Heart left ventricle (tissue), 16 donors: Measurements from ENCODE around the gene C5AR1. TPM values are rescaled to one million over a fixed set of nuclear protein-coding genes. Genes with fewer than 3 reads are reported as not detected.

Experiments
- ATAC-seq, 4 donors: fragments of 200-7000 bp; cut with Tn5 transposase; one replicate each; pipeline ENCODE4 v1.9.1; 2020 to 2022; ENCODE audit warnings: moderate library complexity in 4 of 4, mild to moderate bottlenecking in 3 of 4, moderate number of reproducible peaks in 1 of 4
- DNase-seq, 5 donors: peaks; one replicate each; pipeline ENCODE4 v3.0.0-alpha.2; 2020
- H3K27ac ChIP-seq, 12 donors: fragments of 200-600 bp; sonication (generic) in 4 of 12; one replicate each; pipeline versions ENCODE4 v1.5.0 to v1.8.0; 2016 to 2022; ENCODE audit warnings: mild to moderate bottlenecking in 2 of 12
- H3K27me3 ChIP-seq, 9 donors: fragments of 200-600 bp; sonication (generic) in 2 of 9; one replicate each; pipeline versions ENCODE4 v1.5.1 to v1.8.0; 2016 to 2022; ENCODE audit warnings: mild to moderate bottlenecking in 3 of 9
- H3K36me3 ChIP-seq, 9 donors: fragments of 200-600 bp; sonication (generic) in 2 of 9; one replicate each; pipeline versions ENCODE4 v1.5.0 to v1.8.0; 2018 to 2022; ENCODE audit warnings: mild to moderate bottlenecking in 2 of 9
- H3K4me1 ChIP-seq, 12 donors: fragments of 200-600 bp; sonication (generic) in 4 of 12; one replicate each; pipeline versions ENCODE4 v1.5.0 to v1.8.0; 2016 to 2022; ENCODE audit warnings: mild to moderate bottlenecking in 3 of 12
- H3K4me3 ChIP-seq, 12 donors: fragments of 200-600 bp; sonication (generic) in 4 of 12; one replicate each; pipeline versions ENCODE4 v1.5.0 to v1.8.0; 2017 to 2022; ENCODE audit warnings: mild to moderate bottlenecking in 9 of 12, moderate library complexity in 4 of 12
- H3K9me3 ChIP-seq, 12 donors: fragments of 200-600 bp; sonication (generic) in 4 of 12; one replicate each; pipeline versions ENCODE4 v1.5.0 to v1.8.0; 2016 to 2022; ENCODE audit warnings: mild to moderate bottlenecking in 1 of 12
- CTCF ChIP-seq, 12 donors: fragments of 200-600 bp; sonication (generic) in 4 of 12; IDR thresholded peaks; one replicate each; pipeline versions ENCODE4 v1.5.0 to v1.8.0; 2018 to 2022; ENCODE audit warnings: antibody characterized with exemption in 12 of 12, mild to moderate bottlenecking in 5 of 12
- POLR2A ChIP-seq, 2 donors: fragments of 450-650 bp; IDR thresholded peaks; one replicate each; pipeline ENCODE4 v1.6.1; 2017; ENCODE audit warnings: antibody characterized with exemption in 2 of 2, mild to moderate bottlenecking in 2 of 2, moderate library complexity in 2 of 2
- WGBS, 4 donors: extraction: QIAGEN DNeasy Blood & Tissue Kit in 2 of 4; methylation state at CpG; one replicate each; pipeline versions ENCODE4 v1.1.5 to v1.1.7; 2013 to 2018; 5-methylcytosine and 5-hydroxymethylcytosine counted together
- intact Hi-C, 10 donors: fragments of 100-400 bp; cut with DNase I; formaldehyde crosslinking; loops; one replicate each; pipeline versions ENCODE4 v1.11.1 to v1.14.2; 2022
- polyA plus RNA-seq, 2 donors: library from polyadenylated mRNA; stranded (reverse); fragments of 200-250 nt; gene quantifications; one replicate each; pipeline ENCODE4 v1.2.3, GENCODE V29; 2013
- total RNA-seq, 9 donors: library from RNA; depleted of rRNA in 2 of 9; stranded (reverse); fragments of >200 nt in 2 of 9; fragmentation: NEBNext Ultra II Directional in 3 of 9; extraction: Animal tissue kit (Norgen Biotek cat#: 25700) in 3 of 9; gene quantifications; one replicate each; pipeline versions ENCODE4 v1.1.0 to v1.2.4, GENCODE V29; 2016 to 2023
- donor health status: ischemic (EF 13 %, LVEDD 7.1; RV severe dilation, severe dysfunction).
- donor health status: healthy with polysubstance abuse.
- donor health status: DM: no; HTN: yes; CAD: no.
- donor health status: DM: no; HTN: no; CAD: no.
- donor health status: ischemic (EF 25% LVEDD 6.9; RV normal size, moderate dysfunction).
- donor health status: ischemic (EF 25% LVEDD 5.7; RV mildly dilated, moderate dysfunction).
- donor health status: healthy.
- donor health status: DM: yes; HTN: yes; CAD: no.
- donor health status: ischemic (EF 35%, LVEDD 5.7; RV mildly dilated, moderate dysfunction).
- donor health status: nonischemic (EF 11% LVEDD 7.7; RV severe dilation, severe dysfunction).
- donor health status: DM: yes; HTN: yes; CAD: no.
- donor health status: PGD.
- donor health status: ischemic (EF 29% LVEDD 5.4; RV normal size, mild dysfunction).
- donor health status: nonischemic (EF 23%, LVEDD 6.1; RV moderate dilation, normal function).

The C5AR1 gene
- total and polyA plus RNA-seq, 11 donors = 0.80 to 37.9 (median 5.6) TPM

- H3K4me3 ChIP-seq = no peak overlapping the region
- intact Hi-C loops = loop anchor here in 2 of 10 donors (5.0 to 10.0 kb wide), 2 partner anchors 88 to 401 kb away; no protein-coding TSS in a partner anchor
- 76 to 86% (median 80%) methylated on average over 6 of the region's 6 CpGs for WGBS, 4 donors
These were observed 5.7 kb upstream of the C5AR1 start for GRCh38 chr19:47303966-47304365.

GRCh38 chr19:47305309-47305751, 4.3 kb upstream of the C5AR1 start:
- H3K27ac ChIP-seq = no peak overlapping the region
- 6 to 10% (median 7%) methylated on average over 14 of the region's 14 CpGs for WGBS, 4 donors
- peaks cover 0 to 8% (median 0%) of the 10 kb centered on the region in 12 donors for H3K4me1 ChIP-seq
- peak; percentile 34 to 85 (median 64) for DNase-seq
- peak in 2 of 4 donors; percentile 34 to 73 for ATAC-seq
- H3K9me3 ChIP-seq = no peaks in the 10 kb centered on the region
- TF ChIP-seq CTCF (IDR thresholded peaks at IDR 0.05) (peak; percentile 87 to 95 (median 90)), POLR2A (IDR thresholded peaks at IDR 0.05) (no peak)
- intact Hi-C loops = loop anchor here in 1 of 10 donors (10.0 kb wide), 1 partner anchor 399 kb away; no protein-coding TSS in a partner anchor
- no peak overlapping the region for H3K4me3 ChIP-seq
- H3K36me3 ChIP-seq = no peaks in the 10 kb centered on the region
- H3K27me3 ChIP-seq = no peaks in the 10 kb centered on the region

More at GRCh38 chr19:47303966-47304365, 5.7 kb upstream of the C5AR1 start:
- no peak overlapping the region for H3K27ac ChIP-seq
- ATAC-seq (no peak), DNase-seq (no peak)
- H3K4me1 ChIP-seq = peaks cover 0 to 8% (median 0%) of the 10 kb centered on the region in 12 donors
- H3K36me3 ChIP-seq = no peaks in the 10 kb centered on the region
- H3K9me3 ChIP-seq = no peaks in the 10 kb centered on the region
- no peaks in the 10 kb centered on the region for H3K27me3 ChIP-seq
- no peak for TF ChIP-seq CTCF (IDR thresholded peaks at IDR 0.05)
- TF ChIP-seq POLR2A (IDR thresholded peaks at IDR 0.05) = no peak

- WGBS, 4 donors = 72 to 93% (median 92%) methylated on average over 3 of the region's 3 CpGs
- Histone ChIP-seq H3K4me3 (no peak overlapping the region), H3K27me3 (peaks cover 0 to under 1% (median 0%) of the 10 kb centered on the region in 9 donors), H3K27ac (no peak overlapping the region), H3K9me3 (no peaks in the 10 kb centered on the region), H3K4me1 (peaks cover 0 to 8% (median 0%) of the 10 kb centered on the region in 12 donors), H3K36me3 (no peaks in the 10 kb centered on the region)
- DNase-seq (no peak), ATAC-seq (no peak)
- TF ChIP-seq CTCF (IDR thresholded peaks at IDR 0.05) = no peak
- no peak for TF ChIP-seq POLR2A (IDR thresholded peaks at IDR 0.05)
- intact Hi-C loops = loop anchor here in 1 of 10 donors (10.0 kb wide), 1 partner anchor 398 kb away; no protein-coding TSS in a partner anchor
These were observed 3.4 kb upstream of the C5AR1 start for GRCh38 chr19:47306303-47306702.

GRCh38 chr19:47309038-47309437, 623 bp upstream of the C5AR1 start:
- H3K27me3 ChIP-seq = peaks cover 0 to 4% (median 0%) of the 10 kb centered on the region in 9 donors
- TF ChIP-seq CTCF (IDR thresholded peaks at IDR 0.05) (no peak), POLR2A (IDR thresholded peaks at IDR 0.05) (no peak)
- DNase-seq (no peak), ATAC-seq (no peak)
- no peaks in the 10 kb centered on the region for H3K9me3 ChIP-seq
- H3K4me3 ChIP-seq = peak overlapping the region in 1 of 12 donors; percentile 64
- H3K36me3 ChIP-seq = peaks cover 0 to 6% (median 0%) of the 10 kb centered on the region in 9 donors
- peaks cover 0 to 35% (median 0%) of the 10 kb centered on the region in 12 donors for H3K4me1 ChIP-seq
- 59 to 73% (median 67%) methylated on average over 8 of the region's 8 CpGs for WGBS, 4 donors
- intact Hi-C loops = loop anchor here in 1 of 10 donors (10.0 kb wide), 1 partner anchor 396 kb away; no protein-coding TSS in a partner anchor
- H3K27ac ChIP-seq = peak overlapping the region in 1 of 12 donors; percentile 92
